Measurements from ENCODE around the gene CCDC91.
"Not testable (repeated sequence)": the region's sequence is repeated elsewhere in the genome, so short reads cannot be mapped to it uniquely, and the experiment has no call there.

The CCDC91 gene

DNA sequence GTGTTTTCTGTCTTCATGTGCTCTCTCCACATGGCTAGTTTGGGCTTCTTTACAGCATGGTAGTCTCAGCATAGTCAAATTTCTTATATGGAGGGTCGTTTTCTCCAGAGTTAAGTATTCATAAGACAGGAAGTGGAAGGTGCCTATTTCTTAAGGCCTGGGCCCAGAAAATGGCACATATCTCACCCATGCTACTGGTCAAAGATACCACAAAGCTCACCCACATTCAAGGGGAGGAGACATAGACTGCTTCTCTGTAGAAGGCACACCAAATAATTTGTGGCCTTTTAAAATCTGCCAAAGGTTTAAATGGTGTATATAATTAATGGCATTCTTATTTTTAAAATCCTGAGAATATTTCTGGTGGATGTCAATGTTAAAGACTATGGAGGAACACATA, 44.8 kb downstream of the CCDC91 start:
- DNase-seq, result no peak

DNA sequence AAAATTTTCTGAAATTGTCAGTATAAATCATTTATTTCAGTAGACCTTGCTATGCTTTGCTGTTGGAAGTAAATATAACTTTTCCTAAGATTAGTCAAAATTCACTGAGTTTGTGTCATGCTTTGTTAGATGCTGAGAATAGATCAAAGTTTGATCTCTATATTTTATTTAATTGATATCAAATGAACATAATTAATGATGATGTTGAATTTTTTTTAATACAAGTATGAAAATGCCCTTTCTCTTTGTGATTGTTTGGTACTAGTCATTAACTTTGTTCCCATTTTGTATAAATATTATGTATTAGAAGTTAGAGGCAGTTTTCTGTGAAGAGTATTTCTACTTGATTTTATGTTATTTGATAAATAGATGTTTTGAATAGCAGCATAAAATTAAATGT, 45.7 kb downstream of the CCDC91 start:
- no peak for DNase-seq

DNA sequence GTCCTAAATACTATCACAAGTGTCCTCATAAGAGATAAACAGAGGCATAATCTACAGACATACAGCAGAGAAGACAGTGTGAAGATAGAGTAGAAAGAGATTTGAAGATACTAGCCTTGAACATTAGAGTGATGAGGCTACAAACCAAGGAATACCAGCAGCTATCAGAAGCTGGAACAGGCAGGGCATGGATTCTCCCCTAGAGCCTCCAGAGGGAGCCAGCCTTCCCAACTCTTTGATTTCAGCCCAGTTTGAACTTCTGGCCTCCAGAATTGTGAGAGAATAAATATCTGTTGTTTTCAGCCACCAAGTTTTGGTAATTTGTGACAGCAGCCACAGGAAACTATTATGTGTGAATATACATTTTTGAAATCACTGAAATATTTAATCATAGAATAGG, 47.2 kb downstream of the CCDC91 start:
- DNase-seq, result no peak

DNA sequence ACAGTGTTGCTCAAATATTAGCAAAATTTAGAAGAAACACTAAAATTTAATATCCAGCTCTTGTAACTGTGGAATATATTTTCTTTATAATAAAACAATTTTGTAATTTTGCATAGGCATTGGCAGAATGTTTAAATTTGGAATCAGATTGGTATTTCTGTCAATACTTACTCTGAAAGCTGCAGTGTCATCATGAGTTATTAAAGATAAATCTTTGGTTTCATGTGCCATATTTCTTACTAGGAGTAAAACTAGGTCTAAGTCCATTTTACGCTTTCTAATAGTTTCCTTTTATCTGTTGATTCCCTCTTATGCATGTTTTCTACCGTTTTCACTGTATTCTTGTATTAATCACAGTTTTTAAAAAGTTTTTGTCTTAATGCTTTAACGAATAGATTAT, 49.7 kb downstream of the CCDC91 start:
- no peak for DNase-seq

DNA sequence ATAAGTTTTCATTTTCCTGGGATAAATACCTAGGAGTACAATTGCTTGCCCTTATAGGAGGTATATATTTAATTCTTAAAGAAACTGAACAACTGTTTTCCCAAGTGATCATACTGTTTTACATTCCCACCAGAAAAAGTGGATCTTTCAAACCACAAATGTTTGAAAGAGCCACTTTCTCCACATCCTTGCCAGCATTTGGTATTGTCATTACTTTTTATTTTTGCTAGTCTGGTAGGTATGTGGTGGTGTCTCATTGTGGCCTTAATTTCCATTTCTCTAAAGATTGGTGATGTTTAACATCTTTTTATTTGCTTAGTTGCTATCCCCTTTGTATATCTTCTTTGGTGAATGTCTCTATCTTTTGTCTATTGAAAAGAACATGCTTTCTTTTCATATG, 50.6 kb downstream of the CCDC91 start:
- no peak for DNase-seq

DNA sequence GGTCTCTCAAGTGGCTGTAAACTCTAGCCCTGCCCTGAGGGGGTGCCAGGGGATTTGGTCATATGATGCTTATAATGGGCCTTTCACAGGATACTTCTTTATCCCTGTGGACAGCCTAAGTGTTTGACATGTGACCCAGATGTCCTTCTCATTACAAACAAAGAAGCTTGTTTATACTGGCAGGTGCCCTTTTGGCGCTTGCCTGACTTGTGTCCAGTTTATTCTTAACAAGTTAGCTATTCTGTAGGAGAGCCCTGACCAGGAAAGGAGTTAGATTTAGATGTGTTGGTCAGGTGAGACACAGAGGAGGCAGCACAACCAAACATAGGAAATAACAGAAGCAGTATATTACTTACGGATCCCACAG, 51.9 kb downstream of the CCDC91 start:
- no peak for DNase-seq

DNA sequence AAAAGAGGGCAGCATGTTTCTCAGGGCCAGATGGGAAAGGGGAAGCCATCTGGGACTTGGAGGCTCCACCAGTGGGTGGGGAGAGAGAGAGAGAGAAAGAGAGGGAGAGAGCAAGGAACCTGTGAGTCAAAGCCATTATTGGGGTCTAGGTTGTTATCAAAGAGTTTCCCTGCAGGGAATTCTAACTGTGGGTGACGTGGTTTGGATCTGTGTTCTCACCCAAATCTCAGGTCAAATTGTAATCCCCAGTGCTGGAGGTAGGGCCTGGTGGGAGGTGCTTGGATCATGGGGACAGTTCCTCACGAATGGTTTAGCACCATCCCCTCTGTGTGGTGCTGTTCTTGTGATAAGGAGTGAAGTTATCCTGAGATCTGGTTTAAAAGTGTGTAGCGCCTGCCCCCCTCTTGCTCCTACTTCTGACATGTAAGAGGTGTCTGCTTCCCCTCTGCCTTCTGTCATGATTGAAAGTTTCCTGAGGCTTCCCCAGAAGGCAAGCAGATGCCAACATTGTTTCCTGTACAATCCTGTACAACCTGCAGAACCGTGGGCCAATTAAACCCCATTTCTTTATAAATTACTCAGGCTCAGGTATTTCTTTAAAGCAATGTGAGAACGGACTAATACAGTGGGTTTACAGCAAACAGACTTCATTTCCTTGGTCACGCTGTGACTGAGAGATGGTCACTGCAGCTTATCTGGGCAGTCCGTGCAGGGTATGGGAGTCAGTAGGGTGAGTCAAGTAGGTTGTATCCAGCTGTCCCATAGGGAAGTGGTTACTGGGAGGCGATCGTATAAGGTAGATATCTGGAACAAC, 52.4 kb downstream of the CCDC91 start:
- no peak for DNase-seq

DNA sequence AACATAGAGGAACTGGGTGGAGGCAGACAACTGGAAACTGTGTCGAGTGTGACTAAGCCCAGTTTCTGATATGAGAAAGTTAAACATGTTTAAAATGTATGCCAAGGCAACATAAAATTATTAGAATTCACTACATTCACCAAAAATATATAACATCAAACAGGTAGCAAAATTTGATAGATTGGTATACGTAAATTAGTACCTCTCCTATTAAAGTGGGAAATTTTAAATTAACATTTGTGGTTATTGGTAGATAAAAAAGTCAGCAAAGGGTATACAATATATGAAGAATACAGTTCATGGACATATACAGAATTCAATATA, 53.0 kb downstream of the CCDC91 start:
- DNase-seq, result no peak

DNA sequence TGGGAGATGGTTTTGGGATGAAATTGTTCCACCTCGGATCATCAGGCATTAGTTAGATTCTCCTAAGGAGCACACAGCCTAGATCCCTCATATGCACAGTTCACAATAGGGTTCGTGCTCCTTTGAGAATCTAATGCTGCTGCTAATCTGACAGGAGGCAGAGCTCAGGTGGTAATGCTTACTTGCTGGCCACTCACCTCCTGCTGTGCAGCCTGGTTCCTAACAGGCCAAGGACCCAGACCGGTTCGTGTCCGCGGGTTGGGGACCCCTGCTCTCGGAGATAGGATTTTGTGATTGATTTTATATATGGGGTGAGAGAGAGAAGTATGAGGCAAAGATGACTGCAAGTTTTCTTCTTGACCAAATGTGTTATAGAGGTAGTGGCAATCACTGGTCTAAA, 57.5 kb downstream of the CCDC91 start:
- DNase-seq, result no peak

DNA sequence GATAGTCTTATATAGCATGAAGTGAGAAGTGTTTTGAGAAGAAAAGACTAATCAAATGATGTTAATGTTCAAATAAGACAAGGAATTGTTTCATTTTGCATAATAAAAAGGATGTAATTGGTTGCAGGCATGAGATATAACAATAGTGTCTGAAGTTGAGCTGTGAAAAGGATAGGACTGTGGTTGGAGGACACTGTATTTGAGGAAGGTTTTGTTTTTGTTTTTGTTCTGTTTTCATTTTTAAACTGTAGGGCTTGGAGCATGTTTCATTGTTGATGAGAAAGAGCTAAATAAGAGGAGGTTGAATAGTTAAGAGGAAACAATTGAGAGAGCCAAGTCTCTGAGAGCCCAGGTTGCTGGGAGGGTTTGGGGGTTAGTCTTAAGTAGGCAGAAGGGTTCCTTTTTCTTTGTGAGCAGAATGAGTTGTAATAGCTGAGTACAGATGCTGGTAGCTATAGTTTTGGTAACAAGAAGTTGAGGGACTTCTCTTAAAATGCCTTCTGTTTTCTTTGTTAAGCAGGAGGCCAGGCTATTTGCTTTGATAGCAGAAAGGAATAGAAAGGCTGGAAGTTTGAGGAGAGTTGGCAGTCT, 58.4 kb downstream of the CCDC91 start:
- DNase-seq, result no peak

DNA sequence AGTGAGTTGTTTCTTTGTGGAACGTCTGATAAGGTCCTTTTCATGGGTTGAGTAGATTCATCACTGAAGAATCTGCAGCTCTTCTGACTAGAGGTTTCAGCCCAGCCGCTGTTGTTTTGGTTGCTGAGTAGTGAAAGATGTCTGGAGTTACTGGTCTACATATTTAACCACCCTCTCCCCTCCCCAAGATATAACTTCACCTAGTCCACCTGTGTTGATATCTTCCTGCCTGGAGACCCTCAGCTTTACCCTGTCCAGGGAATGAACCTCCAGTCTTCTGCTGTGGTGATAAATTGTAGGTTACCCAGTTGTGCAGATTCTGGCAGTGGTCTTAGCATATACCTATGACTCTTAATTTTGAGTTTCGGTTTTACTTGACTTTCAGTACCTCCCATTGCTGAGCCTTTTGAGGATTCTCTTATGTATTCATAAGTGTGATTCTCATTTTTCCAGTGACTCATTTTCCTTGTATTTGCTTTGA, 62.9 kb downstream of the CCDC91 start:
- peak; percentile 38 for DNase-seq

DNA sequence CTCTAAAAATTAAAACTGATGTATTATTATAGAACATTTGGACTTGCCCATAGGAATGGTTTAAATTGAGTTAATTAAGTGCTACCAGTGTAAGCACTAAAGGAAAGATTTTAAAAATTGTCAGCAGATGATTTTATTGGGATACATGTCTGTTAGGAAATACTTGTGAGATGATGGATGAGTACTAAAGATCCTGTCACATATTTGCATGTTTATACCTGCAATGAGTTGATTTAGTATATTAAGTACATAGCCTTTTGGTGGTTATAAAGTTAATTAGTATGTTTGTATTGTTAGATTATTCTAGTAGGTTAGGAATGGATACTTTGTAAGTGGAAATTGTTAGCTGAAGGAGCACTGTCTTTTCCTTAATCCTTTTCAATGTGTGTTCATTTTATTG, 67.2 kb downstream of the CCDC91 start:
- DNase-seq, result no peak

DNA sequence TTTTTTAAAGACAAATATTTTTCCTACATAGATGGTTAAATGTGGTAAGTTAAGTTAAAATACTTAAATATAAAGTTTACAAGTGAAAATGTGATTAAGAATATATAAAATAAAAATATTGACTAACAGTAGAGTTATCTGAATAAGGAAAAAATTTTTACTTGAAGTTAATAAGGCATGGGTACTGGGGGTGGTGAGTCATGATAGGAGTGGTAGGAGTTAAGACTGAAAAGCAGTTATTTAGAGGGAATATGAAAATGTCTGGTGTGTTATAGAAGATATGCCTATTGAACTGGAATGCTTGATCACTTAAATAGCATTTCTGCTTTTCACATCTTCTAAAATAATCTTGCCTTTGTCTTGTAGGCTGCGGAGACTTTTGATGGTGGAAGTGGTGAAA, 68.7 kb downstream of the CCDC91 start:
- no peak for DNase-seq

DNA sequence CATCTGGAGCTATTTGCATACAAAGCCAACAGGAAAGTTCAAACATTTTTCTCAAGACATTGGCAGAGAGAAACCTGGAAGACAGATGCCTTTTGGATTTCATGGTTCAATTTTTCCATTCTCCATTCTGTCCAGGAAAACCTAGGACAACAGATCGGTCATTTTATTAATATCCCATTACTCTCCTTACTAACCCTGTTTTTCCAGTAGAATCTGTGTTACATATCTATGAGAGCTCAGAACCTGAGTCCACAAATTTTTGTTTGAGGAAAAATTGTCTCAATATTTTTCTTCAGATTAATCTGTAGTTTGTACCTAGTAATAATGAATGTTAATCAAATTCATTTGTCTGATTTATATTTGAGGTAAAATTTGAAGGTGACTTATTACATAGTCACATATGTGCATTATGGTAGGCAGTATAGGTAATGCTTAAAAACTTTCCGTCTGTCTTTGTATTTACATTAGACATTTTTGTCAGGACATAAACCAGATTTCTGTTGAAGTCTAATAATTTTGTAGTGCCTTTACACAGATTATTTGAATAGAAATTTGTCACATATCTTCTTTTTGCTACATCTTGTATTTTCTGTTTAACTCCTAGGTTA, 75.3 kb downstream of the CCDC91 start:
- DNase-seq, result no peak

DNA sequence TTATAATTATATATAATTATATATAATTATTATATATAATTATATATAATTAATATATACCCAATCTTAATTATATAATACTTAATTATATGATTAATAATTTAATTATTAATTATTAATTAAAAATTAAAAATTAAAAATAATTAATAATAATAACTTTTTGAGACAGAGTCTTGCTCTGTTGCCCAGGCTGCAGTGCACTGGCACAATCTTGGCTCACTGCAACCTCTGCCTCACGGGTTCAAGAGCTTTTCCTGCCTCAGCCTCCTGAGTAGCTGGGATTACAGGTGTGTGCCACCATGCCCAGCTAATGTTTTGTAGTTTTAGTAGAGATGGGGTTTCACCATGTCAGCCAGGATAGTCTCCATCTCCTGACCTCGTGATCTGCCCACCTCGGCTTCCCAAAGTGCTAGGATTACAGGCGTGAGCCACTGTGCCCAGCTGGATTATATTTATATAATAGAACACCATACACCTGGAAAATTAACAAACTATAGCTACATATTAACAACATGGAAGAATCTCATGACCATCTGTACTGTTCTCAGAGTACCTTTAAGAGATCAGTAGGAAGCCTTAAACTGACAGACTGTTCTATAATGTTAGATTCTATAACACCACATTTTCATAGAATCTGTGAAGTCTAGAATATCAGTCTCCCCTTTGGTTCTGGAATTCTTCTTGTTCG, 77.8 kb downstream of the CCDC91 start:
- not testable (repeated sequence) for DNase-seq

DNA sequence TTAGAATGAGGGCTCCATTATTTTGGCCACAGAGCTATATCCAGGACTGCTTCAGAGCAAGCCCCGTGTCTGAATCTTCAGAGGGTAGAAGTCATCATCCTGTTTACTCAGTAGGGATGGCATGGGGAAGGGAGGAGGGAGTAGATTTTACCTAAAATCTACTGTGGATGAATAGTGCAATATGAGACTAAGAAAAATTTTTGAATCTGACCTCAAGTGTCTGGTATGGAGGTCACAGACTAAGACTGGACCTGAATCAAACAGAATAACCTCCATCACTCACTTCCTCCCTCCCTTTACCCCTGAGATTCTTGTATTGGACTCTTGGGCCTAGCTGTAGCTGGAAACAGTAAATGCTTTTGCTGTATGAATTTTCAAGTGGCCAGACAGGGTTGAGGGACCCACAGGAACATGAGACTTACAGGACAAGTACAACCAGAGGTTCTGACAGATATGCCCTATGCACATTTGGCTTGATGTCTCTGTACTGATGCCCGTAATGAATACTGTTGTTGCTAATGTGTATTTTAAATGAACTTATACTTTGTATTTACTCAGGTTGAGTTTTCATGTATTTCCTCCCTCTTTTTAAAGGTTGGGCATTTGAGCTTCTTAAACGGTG, 78.5 kb downstream of the CCDC91 start:
- DNase-seq, result no peak

DNA sequence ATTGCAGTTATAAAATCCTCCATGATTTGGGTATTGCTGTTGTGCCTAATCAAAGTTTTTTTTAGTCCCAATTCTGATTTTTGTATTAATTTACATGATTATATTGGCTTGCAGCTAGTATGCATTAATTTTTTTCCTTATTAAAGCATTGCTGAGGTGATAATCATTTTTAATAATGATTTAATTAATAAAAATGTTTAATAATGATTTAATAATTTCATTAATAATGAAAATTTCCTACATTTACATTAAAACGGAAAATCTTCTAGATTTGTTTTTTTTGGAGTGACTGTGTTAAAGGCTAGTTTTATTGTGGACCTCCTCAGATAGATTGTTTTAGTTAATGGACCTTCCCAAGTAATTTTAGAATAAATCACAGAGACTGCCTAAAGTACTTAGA, 79.6 kb downstream of the CCDC91 start:
- DNase-seq, result no peak

DNA sequence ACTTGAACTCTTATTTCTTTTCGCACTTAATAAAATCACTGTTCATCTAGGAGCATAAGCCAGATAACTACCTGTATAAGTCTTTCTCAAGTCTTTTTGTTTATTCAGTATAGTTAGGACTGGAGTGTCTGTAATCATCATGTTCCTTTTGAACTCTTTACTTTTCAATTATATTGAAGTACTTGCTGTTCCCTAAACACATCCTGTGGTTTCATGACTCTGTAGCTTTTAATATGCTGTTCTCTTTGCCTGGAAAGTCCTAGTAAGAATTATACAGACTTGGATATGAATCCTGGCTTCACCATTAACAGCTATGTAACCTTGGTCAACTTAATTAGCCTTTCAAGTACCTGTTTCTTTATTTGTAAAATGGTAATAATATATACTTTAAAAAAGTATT, 88.2 kb downstream of the CCDC91 start:
- DNase-seq, result no peak

DNA sequence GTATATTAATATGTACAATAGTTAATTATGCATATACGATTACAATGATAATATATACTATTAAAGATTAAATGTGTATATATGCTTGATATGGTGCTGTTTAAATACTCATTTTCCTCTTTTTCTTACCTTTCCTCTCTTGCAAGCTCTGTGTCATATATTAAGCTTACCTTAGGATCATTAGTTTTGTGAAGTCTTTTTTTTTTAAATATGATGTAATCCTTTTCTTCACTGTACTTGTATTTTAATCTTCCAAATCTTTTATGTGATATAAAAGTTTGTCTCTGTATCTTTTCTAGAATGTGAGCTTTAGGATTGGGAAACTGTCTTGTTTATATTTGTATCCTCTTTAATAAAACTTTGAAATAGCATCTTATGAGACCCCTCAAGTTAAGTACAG, 88.7 kb downstream of the CCDC91 start:
- no peak for DNase-seq

DNA sequence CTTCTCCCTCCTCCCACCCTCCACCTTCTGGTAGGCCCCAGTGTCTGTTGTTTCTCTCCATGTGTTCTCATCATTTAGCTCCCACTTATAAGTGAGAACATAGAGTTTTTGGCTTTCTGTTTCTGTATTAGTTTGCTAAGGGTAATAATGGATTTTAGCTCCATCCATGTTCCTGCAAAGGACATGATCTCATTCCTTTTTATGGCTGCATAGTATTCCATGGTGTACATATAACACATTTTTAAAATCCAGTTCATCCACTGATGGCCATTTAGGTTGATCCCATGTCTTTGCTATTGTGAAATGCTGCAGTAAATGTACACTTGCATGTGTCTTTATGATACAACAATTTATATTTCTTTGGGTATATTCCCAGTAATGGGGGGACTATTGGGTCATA, 96.1 kb downstream of the CCDC91 start:
- DNase-seq, result no peak

DNA sequence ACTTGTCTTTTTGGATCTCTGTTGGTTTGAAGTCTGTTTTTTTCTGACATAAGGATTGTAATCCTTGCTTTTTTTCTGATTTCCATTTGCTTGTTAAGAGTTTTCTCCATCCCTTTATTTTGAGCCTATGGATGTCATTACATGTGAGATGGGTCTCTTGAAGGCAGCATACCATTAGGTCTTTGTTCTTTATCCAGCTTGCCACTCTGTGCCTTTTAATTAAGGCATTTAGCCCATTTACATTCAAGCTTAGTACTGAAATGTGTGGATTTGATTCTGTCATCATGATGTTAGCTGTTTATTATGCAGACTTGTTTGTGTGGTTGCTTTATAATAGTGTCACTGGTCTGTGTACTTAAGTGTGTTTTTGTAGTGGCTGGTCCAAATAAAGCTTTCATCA, 100.0 kb downstream of the CCDC91 start:
- no peak for DNase-seq

DNA sequence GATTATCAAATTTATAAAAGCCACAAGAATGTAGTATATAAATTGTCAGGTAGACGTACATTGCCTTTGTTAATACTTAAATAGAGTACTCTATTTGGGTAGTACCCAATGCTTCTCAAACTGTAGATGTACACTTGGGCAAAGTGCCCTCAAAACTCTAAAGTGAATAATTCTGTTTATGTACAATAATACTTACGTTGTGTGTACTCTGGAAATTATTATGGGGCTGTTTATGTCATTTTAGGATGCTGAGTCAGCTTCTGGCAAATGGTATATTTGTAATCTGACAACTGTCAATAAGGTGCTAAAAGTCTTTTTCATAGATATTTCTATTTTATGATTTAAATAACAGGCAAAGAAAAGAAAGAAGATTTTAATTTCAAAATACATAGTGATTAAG, 102.4 kb downstream of the CCDC91 start:
- no peak for DNase-seq

DNA sequence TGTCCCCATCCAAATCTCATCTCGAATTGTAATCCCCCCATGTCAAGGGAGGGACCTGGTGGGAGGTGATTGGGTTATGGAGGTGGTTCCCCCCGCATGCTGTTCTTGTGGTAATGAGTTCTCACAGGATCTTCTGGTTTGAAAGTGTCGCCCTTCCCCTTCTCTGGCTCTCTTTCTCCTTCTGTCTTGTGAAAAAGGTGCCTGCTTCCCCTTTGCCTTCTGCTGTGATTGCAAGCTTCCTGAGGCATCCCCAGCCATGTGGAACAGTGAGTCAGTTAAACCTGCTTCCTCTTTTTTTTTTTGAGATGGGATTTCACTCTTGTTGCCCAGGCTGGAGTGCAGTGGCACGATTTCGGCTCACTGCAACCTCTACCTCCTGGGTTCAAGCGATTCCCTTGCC, 104.0 kb downstream of the CCDC91 start:
- no peak for DNase-seq

DNA sequence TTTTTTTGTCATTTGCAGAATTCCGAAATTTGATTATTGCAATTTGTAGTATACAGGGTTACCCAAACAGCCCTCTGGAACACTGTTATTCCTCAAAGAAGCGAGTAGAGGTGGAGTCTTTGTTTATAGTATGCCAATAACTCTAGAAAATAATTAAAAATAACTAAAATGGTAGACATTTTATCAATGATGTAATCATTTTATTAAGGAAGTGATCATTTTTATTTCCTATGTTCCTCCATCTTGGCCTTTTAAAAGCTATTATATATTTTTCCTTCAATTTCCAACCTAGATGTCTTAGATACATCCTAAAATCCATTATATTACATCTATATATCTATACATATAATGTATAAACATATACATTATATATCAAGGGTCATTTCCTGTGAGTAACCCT, 106.0 kb downstream of the CCDC91 start:
- DNase-seq, result no peak
